Stimulated activated memory B cell treated with anti-CD40 and anti-IgM and Interleukin-4, amounts not matched to agents 10 μg/mL and 1 μg/mL and 100 μg/mL, for 72 hours (primary cell): ENCODE measurements around the gene PIGM.

Experiments
- ATAC-seq: fragments of 150-1000 bp; cut with Tn5 transposase; 2 replicates; pipeline ENCODE4 v1.10.0; 2021
- H3K27ac Mint-ChIP-seq: one replicate; pipeline ENCODE4 v1.8.0; 2022; ENCODE audit warnings: mild to moderate bottlenecking, mixed read lengths
- H3K27me3 Mint-ChIP-seq: one replicate; pipeline ENCODE4 v1.8.0; 2022; ENCODE audit warnings: mixed read lengths
- H3K36me3 Mint-ChIP-seq: one replicate; pipeline ENCODE4 v1.8.0; 2022; ENCODE audit warnings: mixed read lengths
- H3K4me1 Mint-ChIP-seq: one replicate; pipeline ENCODE4 v1.8.0; 2022; ENCODE audit warnings: mixed read lengths
- H3K4me3 Mint-ChIP-seq: one replicate; pipeline ENCODE4 v1.8.0; 2022; ENCODE audit warnings: mild to moderate bottlenecking, moderate library complexity, mixed read lengths
- H3K9me3 Mint-ChIP-seq: one replicate; pipeline ENCODE4 v1.8.0; 2022; ENCODE audit warnings: mixed read lengths

PIGM gene

GRCh38 chr1:159991513-159991912 is 40.3 kb downstream of the PIGM start:
- no peaks in the 10 kb centered on the region for H3K36me3 Mint-ChIP-seq
- peaks cover 25% of the 10 kb centered on the region for H3K27me3 Mint-ChIP-seq
- no peaks in the 10 kb centered on the region for H3K4me1 Mint-ChIP-seq
- H3K9me3 Mint-ChIP-seq: no peaks in the 10 kb centered on the region
- no peak overlapping the region for H3K4me3 Mint-ChIP-seq
- no peak for ATAC-seq
- H3K27ac Mint-ChIP-seq: no peak overlapping the region

GRCh38 chr1:159990005-159990404 is 41.8 kb downstream of the PIGM start:
- no peak for ATAC-seq
- Mint-ChIP-seq H3K4me1 (no peaks in the 10 kb centered on the region), H3K27ac (no peak overlapping the region), H3K9me3 (no peaks in the 10 kb centered on the region), H3K4me3 (no peak overlapping the region), H3K27me3 (peaks cover 20% of the 10 kb centered on the region), H3K36me3 (no peaks in the 10 kb centered on the region)

- Mint-ChIP-seq H3K4me1 (no peaks in the 10 kb centered on the region), H3K27me3 (peaks cover 19% of the 10 kb centered on the region), H3K9me3 (no peaks in the 10 kb centered on the region), H3K36me3 (no peaks in the 10 kb centered on the region), H3K4me3 (no peak overlapping the region), H3K27ac (no peak overlapping the region)
- no peak for ATAC-seq
These were observed 42.2 kb downstream of the PIGM start for GRCh38 chr1:159989581-159989980.

GRCh38 chr1:159988006-159988405 is 43.8 kb downstream of the PIGM start:
- H3K9me3 Mint-ChIP-seq: no peaks in the 10 kb centered on the region
- H3K4me3 Mint-ChIP-seq: no peak overlapping the region
- no peak overlapping the region for H3K27ac Mint-ChIP-seq
- H3K4me1 Mint-ChIP-seq: no peaks in the 10 kb centered on the region
- no peak for ATAC-seq
- peaks cover 17% of the 10 kb centered on the region for H3K27me3 Mint-ChIP-seq
- no peaks in the 10 kb centered on the region for H3K36me3 Mint-ChIP-seq

GRCh38 chr1:159987186-159987585 is 44.6 kb downstream of the PIGM start:
- Mint-ChIP-seq H3K27me3 (peaks cover 15% of the 10 kb centered on the region), H3K27ac (no peak overlapping the region), H3K4me3 (no peak overlapping the region), H3K36me3 (no peaks in the 10 kb centered on the region), H3K4me1 (no peaks in the 10 kb centered on the region), H3K9me3 (no peaks in the 10 kb centered on the region)
- no peak for ATAC-seq

- Mint-ChIP-seq H3K4me3 (no peak overlapping the region), H3K9me3 (no peaks in the 10 kb centered on the region), H3K27ac (no peak overlapping the region), H3K4me1 (no peaks in the 10 kb centered on the region), H3K36me3 (no peaks in the 10 kb centered on the region), H3K27me3 (peaks cover 18% of the 10 kb centered on the region)
- no peak for ATAC-seq
These were observed 45.3 kb downstream of the PIGM start for GRCh38 chr1:159986531-159986930.

GRCh38 chr1:159986093-159986492 is 45.7 kb downstream of the PIGM start:
- Mint-ChIP-seq H3K4me1 (no peaks in the 10 kb centered on the region), H3K36me3 (no peaks in the 10 kb centered on the region), H3K4me3 (no peak overlapping the region), H3K27ac (no peak overlapping the region), H3K9me3 (no peaks in the 10 kb centered on the region), H3K27me3 (peaks cover 20% of the 10 kb centered on the region)
- ATAC-seq: no peak

GRCh38 chr1:159985473-159985872 is 46.3 kb downstream of the PIGM start:
- Mint-ChIP-seq H3K4me1 (no peaks in the 10 kb centered on the region), H3K27me3 (peaks cover 26% of the 10 kb centered on the region), H3K4me3 (no peak overlapping the region), H3K27ac (no peak overlapping the region), H3K9me3 (no peaks in the 10 kb centered on the region), H3K36me3 (no peaks in the 10 kb centered on the region)
- ATAC-seq: no peak

- no peaks in the 10 kb centered on the region for H3K4me1 Mint-ChIP-seq
- H3K9me3 Mint-ChIP-seq: no peaks in the 10 kb centered on the region
- ATAC-seq: no peak
- no peak overlapping the region for H3K4me3 Mint-ChIP-seq
- no peak overlapping the region for H3K27ac Mint-ChIP-seq
- H3K36me3 Mint-ChIP-seq: no peaks in the 10 kb centered on the region
- peaks cover 43% of the 10 kb centered on the region for H3K27me3 Mint-ChIP-seq
These were observed 48.1 kb downstream of the PIGM start for GRCh38 chr1:159983681-159984080.

GRCh38 chr1:159982280-159982679 is 49.5 kb downstream of the PIGM start:
- ATAC-seq: no peak
- no peaks in the 10 kb centered on the region for H3K4me1 Mint-ChIP-seq
- H3K27ac Mint-ChIP-seq: no peak overlapping the region
- H3K9me3 Mint-ChIP-seq: no peaks in the 10 kb centered on the region
- peaks cover 43% of the 10 kb centered on the region for H3K27me3 Mint-ChIP-seq
- H3K36me3 Mint-ChIP-seq: no peaks in the 10 kb centered on the region
- no peak overlapping the region for H3K4me3 Mint-ChIP-seq

- H3K4me1 Mint-ChIP-seq: no peaks in the 10 kb centered on the region
- H3K4me3 Mint-ChIP-seq: no peak overlapping the region
- no peaks in the 10 kb centered on the region for H3K9me3 Mint-ChIP-seq
- H3K36me3 Mint-ChIP-seq: no peaks in the 10 kb centered on the region
- ATAC-seq: no peak
- peaks cover 49% of the 10 kb centered on the region for H3K27me3 Mint-ChIP-seq
- H3K27ac Mint-ChIP-seq: no peak overlapping the region
These were observed 50.3 kb downstream of the PIGM start for GRCh38 chr1:159981351-159982055.

GRCh38 chr1:159980786-159981185 is 51.0 kb downstream of the PIGM start:
- Mint-ChIP-seq H3K4me3 (no peak overlapping the region), H3K4me1 (no peaks in the 10 kb centered on the region), H3K27me3 (peaks cover 52% of the 10 kb centered on the region), H3K9me3 (no peaks in the 10 kb centered on the region), H3K36me3 (no peaks in the 10 kb centered on the region), H3K27ac (no peak overlapping the region)
- ATAC-seq: no peak

GRCh38 chr1:159980076-159980475 is 51.7 kb downstream of the PIGM start:
- no peaks in the 10 kb centered on the region for H3K36me3 Mint-ChIP-seq
- no peak overlapping the region for H3K27ac Mint-ChIP-seq
- H3K4me1 Mint-ChIP-seq: no peaks in the 10 kb centered on the region
- H3K4me3 Mint-ChIP-seq: no peak overlapping the region
- no peak for ATAC-seq
- H3K27me3 Mint-ChIP-seq: peaks cover 48% of the 10 kb centered on the region
- H3K9me3 Mint-ChIP-seq: no peaks in the 10 kb centered on the region

- H3K9me3 Mint-ChIP-seq: no peaks in the 10 kb centered on the region
- peaks cover 46% of the 10 kb centered on the region for H3K27me3 Mint-ChIP-seq
- no peak overlapping the region for H3K4me3 Mint-ChIP-seq
These were observed 52.5 kb downstream of the PIGM start for GRCh38 chr1:159979257-159979656.

GRCh38 chr1:159978107-159978398 is 53.7 kb downstream of the PIGM start:
- H3K36me3 Mint-ChIP-seq: no peaks in the 10 kb centered on the region
- peaks cover 46% of the 10 kb centered on the region for H3K27me3 Mint-ChIP-seq
- peak; percentile 4 for ATAC-seq
- no peak overlapping the region for H3K4me3 Mint-ChIP-seq
- no peaks in the 10 kb centered on the region for H3K9me3 Mint-ChIP-seq
- H3K27ac Mint-ChIP-seq: no peak overlapping the region
- no peaks in the 10 kb centered on the region for H3K4me1 Mint-ChIP-seq

More at GRCh38 chr1:159979257-159979656, 52.5 kb downstream of the PIGM start:
- no peaks in the 10 kb centered on the region for H3K4me1 Mint-ChIP-seq
- no peak for ATAC-seq
- no peak overlapping the region for H3K27ac Mint-ChIP-seq
- H3K36me3 Mint-ChIP-seq: no peaks in the 10 kb centered on the region

- Mint-ChIP-seq H3K36me3 (no peaks in the 10 kb centered on the region), H3K4me3 (no peak overlapping the region), H3K27ac (no peak overlapping the region), H3K4me1 (no peaks in the 10 kb centered on the region), H3K27me3 (peaks cover 44% of the 10 kb centered on the region), H3K9me3 (no peaks in the 10 kb centered on the region)
- peak; percentile 9 for ATAC-seq
These were observed 54.3 kb downstream of the PIGM start for GRCh38 chr1:159977364-159978106.
